Measurements from ENCODE around the gene ROPN1. TPM values are rescaled to one million over a fixed set of nuclear protein-coding genes. Genes with fewer than 3 reads are reported as not detected.
A peak's percentile ranks its signal among the peaks of the same experiment; 100 is the strongest.
"Not testable (repeated sequence)": the region's sequence is repeated elsewhere in the genome, so short reads cannot be mapped to it uniquely, and the experiment has no call there.

ROPN1 gene
- total RNA-seq, 1 donor from 2014 or later = not detected

GRCh38 chr3:124026516-124026915 lies 34.6 kb upstream of the ROPN1 start:
- no peaks in the 10 kb centered on the region for H3K9me3 Mint-ChIP-seq (ENCODE audit: unreplicated experiment)
- no peak for TF ChIP-seq CTCF (IDR thresholded peaks at IDR 0.05; ENCODE audit: unreplicated experiment)
- peaks cover 22% of the 10 kb centered on the region for H3K4me1 Mint-ChIP-seq (ENCODE audit: unreplicated experiment)
- DNase-seq (ENCODE audit: low spot score) = no peak
- H3K4me3 Mint-ChIP-seq (ENCODE audit: unreplicated experiment) = no peak overlapping the region
- H3K27me3 Mint-ChIP-seq (ENCODE audit: unreplicated experiment) = peaks cover 2% of the 10 kb centered on the region
- H3K27ac Mint-ChIP-seq (ENCODE audit: unreplicated experiment) = no peak overlapping the region
- H3K36me3 Mint-ChIP-seq (ENCODE audit: low read depth, unreplicated experiment) = no peaks in the 10 kb centered on the region

- not testable (repeated sequence) for H3K36me3 Mint-ChIP-seq (ENCODE audit: low read depth, unreplicated experiment); H3K27me3 Mint-ChIP-seq (ENCODE audit: unreplicated experiment); H3K9me3 Mint-ChIP-seq (ENCODE audit: unreplicated experiment); H3K4me3 Mint-ChIP-seq (ENCODE audit: unreplicated experiment)
- DNase-seq (ENCODE audit: low spot score) = peak; percentile 20
- H3K27ac Mint-ChIP-seq (ENCODE audit: unreplicated experiment) = peak overlapping the region; percentile 87
- peaks cover 14% of the 10 kb centered on the region for H3K4me1 Mint-ChIP-seq (ENCODE audit: unreplicated experiment)
Measured at GRCh38 chr3:124023531-124023930, 31.6 kb upstream of the ROPN1 start.

GRCh38 chr3:124019291-124019690 lies 27.4 kb upstream of the ROPN1 start:
- H3K9me3 Mint-ChIP-seq (ENCODE audit: unreplicated experiment) = no peaks in the 10 kb centered on the region
- H3K4me3 Mint-ChIP-seq (ENCODE audit: unreplicated experiment) = no peak overlapping the region
- H3K27ac Mint-ChIP-seq (ENCODE audit: unreplicated experiment) = no peak overlapping the region

GRCh38 chr3:124017502-124017901 lies 25.6 kb upstream of the ROPN1 start:
- not testable (repeated sequence) for H3K27me3 Mint-ChIP-seq (ENCODE audit: unreplicated experiment); DNase-seq (ENCODE audit: low spot score); H3K27ac Mint-ChIP-seq (ENCODE audit: unreplicated experiment); H3K9me3 Mint-ChIP-seq (ENCODE audit: unreplicated experiment); H3K36me3 Mint-ChIP-seq (ENCODE audit: low read depth, unreplicated experiment); H3K4me3 Mint-ChIP-seq (ENCODE audit: unreplicated experiment)
- H3K4me1 Mint-ChIP-seq (ENCODE audit: unreplicated experiment) = peaks cover 22% of the 10 kb centered on the region

More at GRCh38 chr3:124019291-124019690, 27.4 kb upstream of the ROPN1 start:
- no peak for DNase-seq (ENCODE audit: low spot score)
- H3K36me3 Mint-ChIP-seq (ENCODE audit: low read depth, unreplicated experiment) = peaks cover 8% of the 10 kb centered on the region
- peaks cover 33% of the 10 kb centered on the region for H3K4me1 Mint-ChIP-seq (ENCODE audit: unreplicated experiment)
- peaks cover 1% of the 10 kb centered on the region for H3K27me3 Mint-ChIP-seq (ENCODE audit: unreplicated experiment)
- TF ChIP-seq CTCF (IDR thresholded peaks at IDR 0.05; ENCODE audit: unreplicated experiment) = no peak

- peaks cover 22% of the 10 kb centered on the region for H3K4me1 Mint-ChIP-seq (ENCODE audit: unreplicated experiment)
Measured at GRCh38 chr3:124016483-124016882, 24.6 kb upstream of the ROPN1 start.

More at GRCh38 chr3:124016483-124016882, 24.6 kb upstream of the ROPN1 start:
- not testable (repeated sequence) for H3K36me3 Mint-ChIP-seq (ENCODE audit: low read depth, unreplicated experiment); H3K4me3 Mint-ChIP-seq (ENCODE audit: unreplicated experiment); H3K27me3 Mint-ChIP-seq (ENCODE audit: unreplicated experiment); H3K9me3 Mint-ChIP-seq (ENCODE audit: unreplicated experiment)
- peak overlapping the region; percentile 16 for H3K27ac Mint-ChIP-seq (ENCODE audit: unreplicated experiment)
- DNase-seq (ENCODE audit: low spot score) = peak; percentile 71
- peak; percentile 54 for TF ChIP-seq CTCF (IDR thresholded peaks at IDR 0.05; ENCODE audit: unreplicated experiment)
